AG10803 (cell line): ENCODE results near the gene PROP1.

Source experiments
- DNase-seq: peaks from one replicate; pipeline ENCODE4 v3.0.0; 2010; ENCODE audit warnings: low read depth
- H3K4me3 ChIP-seq: 2 replicates; pipeline ENCODE4 v1.5.1; 2011; ENCODE audit warnings: mild to moderate bottlenecking, low read length, control low read depth
- TF ChIP-seq, protein P1 (sequence below): conservative IDR thresholded peaks from 2 replicates; pipeline ENCODE4 v1.5.1; 2011; ENCODE audit warnings: mild to moderate bottlenecking, low read length, control low read depth, inconsistent platforms

PROP1 gene

DNA sequence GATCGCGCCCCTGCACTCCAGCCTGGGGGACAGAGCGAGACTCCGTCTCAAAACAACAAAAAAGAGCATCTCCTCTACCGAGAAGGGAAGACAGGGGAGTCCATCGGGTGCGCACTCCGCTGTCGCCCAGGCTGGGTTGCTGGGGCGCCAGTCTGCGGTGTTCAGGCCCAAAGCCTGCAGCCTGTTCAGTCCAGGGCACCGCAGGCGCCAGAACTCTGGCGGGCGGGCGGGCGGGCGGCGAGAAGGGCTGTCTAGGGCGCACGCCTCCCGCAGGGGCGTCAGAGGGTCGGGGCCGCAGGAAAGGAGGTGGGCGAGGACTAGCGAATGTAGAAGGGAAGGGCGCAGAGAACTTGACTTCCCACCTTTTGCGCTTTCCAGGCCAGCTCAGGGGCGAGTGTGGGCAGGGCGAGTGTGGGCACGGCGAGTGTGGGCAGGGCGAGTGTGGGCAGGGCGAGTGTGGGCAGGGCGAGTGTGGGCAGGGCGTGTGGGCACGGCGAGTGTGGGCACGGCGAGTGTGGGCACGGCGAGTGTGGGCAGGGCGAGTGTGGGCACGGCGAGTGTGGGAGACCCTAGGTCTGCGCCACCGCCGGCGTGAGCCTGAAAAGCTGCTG, 10.5 kb downstream of the PROP1 start:
- DNase-seq, result no peak
- H3K4me3 ChIP-seq, result no peak overlapping the region
- TF ChIP-seq, protein P1, sequence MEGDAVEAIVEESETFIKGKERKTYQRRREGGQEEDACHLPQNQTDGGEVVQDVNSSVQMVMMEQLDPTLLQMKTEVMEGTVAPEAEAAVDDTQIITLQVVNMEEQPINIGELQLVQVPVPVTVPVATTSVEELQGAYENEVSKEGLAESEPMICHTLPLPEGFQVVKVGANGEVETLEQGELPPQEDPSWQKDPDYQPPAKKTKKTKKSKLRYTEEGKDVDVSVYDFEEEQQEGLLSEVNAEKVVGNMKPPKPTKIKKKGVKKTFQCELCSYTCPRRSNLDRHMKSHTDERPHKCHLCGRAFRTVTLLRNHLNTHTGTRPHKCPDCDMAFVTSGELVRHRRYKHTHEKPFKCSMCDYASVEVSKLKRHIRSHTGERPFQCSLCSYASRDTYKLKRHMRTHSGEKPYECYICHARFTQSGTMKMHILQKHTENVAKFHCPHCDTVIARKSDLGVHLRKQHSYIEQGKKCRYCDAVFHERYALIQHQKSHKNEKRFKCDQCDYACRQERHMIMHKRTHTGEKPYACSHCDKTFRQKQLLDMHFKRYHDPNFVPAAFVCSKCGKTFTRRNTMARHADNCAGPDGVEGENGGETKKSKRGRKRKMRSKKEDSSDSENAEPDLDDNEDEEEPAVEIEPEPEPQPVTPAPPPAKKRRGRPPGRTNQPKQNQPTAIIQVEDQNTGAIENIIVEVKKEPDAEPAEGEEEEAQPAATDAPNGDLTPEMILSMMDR, result no peak

GRCh38 chr5:177984584-177985206, 11.3 kb downstream of the PROP1 start:
- no peak overlapping the region for H3K4me3 ChIP-seq
- TF ChIP-seq, protein P1, result no peak
- no peak for DNase-seq

GRCh38 chr5:177983763-177984583, 12.1 kb downstream of the PROP1 start:
- H3K4me3 ChIP-seq, result no peak overlapping the region
- TF ChIP-seq, protein P1, result no peak
- no peak for DNase-seq

DNA sequence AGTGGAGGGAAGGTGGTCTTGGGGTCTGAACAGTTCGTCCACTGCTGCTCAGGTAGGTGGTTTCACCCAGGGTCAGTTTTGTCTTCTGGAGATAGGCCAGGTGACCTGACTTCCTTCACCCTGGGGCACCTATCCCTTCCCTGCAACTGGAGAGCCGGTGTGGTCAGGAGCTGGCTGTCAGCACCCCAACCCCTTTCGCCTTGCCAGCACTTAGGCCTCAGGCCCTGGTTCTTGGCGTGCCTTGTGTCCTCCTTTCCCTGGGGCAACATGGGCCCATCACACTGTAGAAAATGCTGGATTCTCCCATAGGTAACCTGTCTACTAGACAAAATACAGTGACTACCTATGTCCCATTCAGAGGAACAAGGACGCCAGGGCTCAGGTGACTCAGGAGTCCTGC, 13.1 kb downstream of the PROP1 start:
- no peak overlapping the region for H3K4me3 ChIP-seq
- TF ChIP-seq, protein P1, result no peak
- no peak for DNase-seq

- DNase-seq, result no peak
- no peak overlapping the region for H3K4me3 ChIP-seq
- TF ChIP-seq, protein P1, result no peak
Observed at GRCh38 chr5:177982072-177982727, 13.8 kb downstream of the PROP1 start.

- DNase-seq, result no peak
- TF ChIP-seq, protein P1, result no peak
- H3K4me3 ChIP-seq, result no peak overlapping the region
Observed at GRCh38 chr5:177981296-177982071, 14.6 kb downstream of the PROP1 start.
